Epithelial cell of esophagus (primary cell): Measurements from ENCODE around the gene DISP3.

ENCODE experiments used
- DNase-seq: peaks from one replicate; pipeline ENCODE4 v3.0.0; 2010; ENCODE audit warnings: low read depth
- H3K4me3 ChIP-seq: 2 replicates; pipeline ENCODE4 v1.5.1; 2011; ENCODE audit warnings: mild to moderate bottlenecking, low read length, control low read depth
- CTCF ChIP-seq: IDR thresholded peaks from 2 replicates; pipeline ENCODE4 v1.5.1; 2011; ENCODE audit warnings: low read depth, mild to moderate bottlenecking, low read length, control low read depth, inconsistent platforms; ENCODE audit not compliant: insufficient read depth; ENCODE audit errors: missing control alignments

Gene DISP3

DNA sequence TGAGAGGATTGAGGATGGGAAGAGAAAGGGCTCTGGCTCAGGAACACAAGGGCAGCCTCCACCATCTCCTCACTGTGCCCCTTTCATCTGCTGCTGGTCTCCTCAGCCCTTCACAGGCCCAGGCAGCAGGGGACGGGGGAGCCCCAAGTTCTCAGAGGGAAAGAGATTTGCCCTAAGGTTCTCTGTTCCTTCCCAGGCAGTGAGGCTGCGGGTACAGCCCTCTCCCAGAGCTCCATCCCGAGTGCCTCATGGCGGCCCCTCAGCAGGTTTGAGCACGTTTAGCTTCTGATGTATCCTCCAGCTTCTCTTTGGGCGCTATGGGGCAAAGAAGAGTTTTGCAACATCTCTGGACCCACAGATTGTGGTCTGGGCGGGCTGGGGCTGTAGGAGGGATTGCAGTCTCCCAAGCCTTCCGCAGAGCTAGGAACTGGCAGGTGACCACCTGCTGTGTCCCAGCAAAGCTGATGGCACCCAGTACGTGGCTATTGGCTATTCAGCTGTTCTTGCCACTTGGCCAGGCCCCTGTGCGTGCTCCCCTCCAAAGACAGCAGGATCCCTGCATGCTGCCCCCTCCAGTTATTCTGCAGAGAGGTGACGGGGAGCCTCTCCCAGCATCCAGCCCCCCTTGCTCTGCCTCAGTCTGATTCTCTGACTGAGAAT is 10.1 kb downstream of the DISP3 start:
- H3K4me3 ChIP-seq = no peak overlapping the region
- TF ChIP-seq CTCF = no peak
- DNase-seq = no peak

GRCh38 chr1:11492235-11492634 is 13.3 kb downstream of the DISP3 start:
- no peak overlapping the region for H3K4me3 ChIP-seq
- TF ChIP-seq CTCF = no peak
- no peak for DNase-seq

DNA sequence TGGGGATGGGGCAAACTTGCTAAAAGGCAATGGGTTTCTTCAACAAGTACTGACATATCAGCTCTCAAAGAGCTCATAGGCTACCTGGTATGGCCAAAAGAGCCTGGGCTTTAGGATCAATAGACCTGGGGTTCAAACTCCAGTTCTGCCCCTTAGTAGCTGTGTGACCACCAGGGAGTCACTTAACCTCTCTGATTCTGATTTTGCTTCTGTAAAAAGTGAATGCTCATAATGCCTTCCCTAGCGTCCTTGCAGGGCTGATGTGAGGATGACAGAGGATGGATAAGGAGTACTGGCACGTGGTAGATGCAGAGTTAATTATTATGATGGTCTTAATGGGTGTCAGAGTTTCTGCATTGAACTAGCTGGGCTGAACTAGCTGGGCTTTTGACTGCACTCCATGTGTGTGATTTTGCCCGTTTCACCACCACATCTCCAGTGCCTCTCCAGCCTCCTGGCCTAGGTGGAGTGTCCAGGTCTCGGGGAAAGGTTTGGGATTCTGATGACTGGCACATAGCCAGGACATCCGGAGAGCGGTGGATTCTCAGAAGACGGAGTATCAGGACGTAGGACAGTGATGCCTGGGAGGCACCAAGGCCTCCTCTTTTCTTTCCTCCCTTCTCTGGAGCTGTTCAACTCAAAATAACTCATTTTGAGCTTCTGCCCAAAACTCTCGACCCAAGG is 15.2 kb downstream of the DISP3 start:
- no peak for TF ChIP-seq CTCF
- no peak overlapping the region for H3K4me3 ChIP-seq
- DNase-seq = no peak

DNA sequence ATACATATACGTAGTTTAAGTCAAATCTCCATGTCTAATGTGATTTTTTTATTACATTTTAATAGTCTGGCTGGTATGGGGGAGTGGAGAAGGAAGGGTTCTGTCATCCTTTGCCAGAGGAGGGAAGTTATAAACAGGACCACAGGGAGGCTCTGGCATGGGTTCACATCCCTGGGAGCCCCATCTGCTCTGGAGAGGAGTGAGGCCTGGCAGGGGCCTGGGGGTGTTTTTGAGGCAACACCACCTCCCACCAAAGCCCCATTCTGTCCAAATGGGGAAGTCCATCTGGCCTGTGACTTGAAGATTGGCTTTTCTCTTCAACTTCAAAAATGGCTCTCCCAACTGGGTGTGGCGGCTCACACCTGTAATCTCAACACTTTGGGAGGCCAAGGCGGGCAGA is 15.8 kb downstream of the DISP3 start:
- DNase-seq = no peak
- H3K4me3 ChIP-seq = no peak overlapping the region
- no peak for TF ChIP-seq CTCF

DNA sequence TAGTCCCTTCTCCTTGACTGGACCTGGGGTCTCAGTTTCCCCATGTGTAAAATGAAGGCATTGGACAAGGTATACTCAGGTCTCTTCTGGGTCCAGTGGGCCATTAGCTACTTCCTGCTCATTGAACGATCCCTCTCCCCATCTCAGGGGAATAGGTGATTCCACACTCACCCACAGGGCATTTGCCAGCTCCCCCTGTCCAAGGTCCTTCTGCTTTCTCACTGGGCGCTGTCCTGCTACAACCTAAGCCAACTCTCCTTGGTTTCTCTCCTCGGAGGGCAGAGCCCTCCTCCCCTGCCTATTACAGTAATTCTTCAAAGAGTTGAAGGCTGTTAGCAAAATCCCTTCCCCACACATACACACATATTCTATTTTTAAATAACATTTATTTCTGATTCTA is 16.6 kb downstream of the DISP3 start:
- no peak overlapping the region for H3K4me3 ChIP-seq
- TF ChIP-seq CTCF = no peak
- no peak for DNase-seq

- TF ChIP-seq CTCF = no peak
- H3K4me3 ChIP-seq = no peak overlapping the region
- no peak for DNase-seq
These were observed 17.7 kb downstream of the DISP3 start for GRCh38 chr1:11496551-11497080.
